Measurements from ENCODE around the gene GBX1.

Gene GBX1

DNA sequence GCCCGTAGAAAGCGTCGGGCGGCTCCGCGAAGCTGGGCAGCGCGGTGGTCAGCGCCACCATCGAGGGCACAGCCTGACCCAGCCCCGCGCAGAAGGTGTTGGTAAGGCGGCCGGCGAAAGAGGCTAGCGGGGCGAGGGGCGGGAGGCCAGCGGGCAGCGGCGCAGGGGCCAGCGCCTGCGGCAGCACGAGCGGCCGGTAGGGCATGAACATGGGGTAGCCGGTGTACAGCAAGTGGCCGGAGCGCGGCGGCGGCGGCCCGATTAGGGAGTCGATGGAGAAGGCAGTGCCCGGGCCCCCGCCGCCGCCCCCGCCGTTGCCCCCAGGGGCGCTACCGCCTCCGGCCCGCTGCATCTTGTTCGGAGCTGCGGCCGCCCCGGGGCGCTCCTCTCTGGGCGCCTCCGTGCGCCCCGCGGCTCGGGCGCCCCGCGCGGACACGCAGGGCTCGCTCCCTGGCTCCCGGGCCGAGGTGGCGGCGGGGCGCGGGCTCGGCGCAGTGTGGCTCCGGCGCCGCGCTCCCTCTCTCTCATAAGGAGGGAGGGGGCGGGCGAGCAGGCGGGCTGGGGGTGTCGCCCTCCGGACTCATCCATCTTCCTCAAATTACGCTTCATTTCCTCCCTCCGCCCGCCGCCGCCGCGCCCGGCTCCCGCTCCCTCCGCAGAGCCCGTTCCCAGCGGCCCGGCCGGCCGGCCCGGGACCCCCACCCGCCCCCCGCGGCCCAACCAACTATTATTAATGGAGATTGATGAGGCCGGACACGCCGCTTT lies at the start of gene GBX1:
Gene GBX1 (minus strand): TSS at position 498 of the 765 bp plus-strand sequence. CDS start 146 bp downstream, at position 352.
- no peak for DNase-seq (ENCODE audit: low read depth in 2 of 2)

DNA sequence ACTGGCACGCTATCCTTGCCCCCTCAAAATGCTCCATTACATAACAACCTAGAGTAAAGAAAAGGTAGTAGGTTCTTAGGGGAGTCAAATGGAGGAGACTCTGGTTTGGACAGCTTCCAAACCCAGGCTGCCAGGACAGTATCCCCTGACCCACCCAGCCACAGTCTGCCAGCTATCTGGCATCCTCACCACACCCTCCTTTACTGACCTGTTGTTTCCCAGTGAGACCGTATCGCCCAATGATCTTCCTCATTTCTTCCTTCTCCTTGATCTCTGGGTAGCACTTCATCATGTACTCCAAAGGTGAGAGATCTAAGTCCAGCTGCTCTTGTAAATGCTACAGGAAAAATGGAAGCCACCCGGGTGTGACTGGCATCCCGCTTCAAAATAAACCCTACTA lies 47.9 kb upstream of the GBX1 start:
- no peak for DNase-seq (ENCODE audit: low read depth in 2 of 2)

GRCh38 chr7:151213826-151214225 lies 46.3 kb upstream of the GBX1 start:
- no peak for DNase-seq (ENCODE audit: low read depth in 2 of 2)

DNA sequence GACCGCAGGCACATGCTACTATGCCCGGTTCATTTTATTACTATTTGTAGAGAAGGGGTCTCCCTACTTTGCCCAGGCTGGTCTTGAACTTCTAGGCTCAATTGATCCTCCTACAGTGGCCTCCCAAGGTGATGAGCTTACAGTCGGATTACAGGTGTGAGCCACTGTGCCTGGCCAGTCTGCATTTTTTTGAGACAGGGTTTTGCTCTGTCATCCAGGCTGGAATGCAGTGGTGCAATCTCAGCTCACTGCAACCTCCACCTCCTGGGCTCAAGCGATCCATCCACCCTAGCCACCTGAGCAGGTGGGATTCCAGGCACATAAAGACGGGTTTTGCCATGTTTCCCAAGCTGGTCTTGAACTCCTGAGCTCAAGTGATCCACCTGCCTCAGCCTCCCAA lies 45.1 kb upstream of the GBX1 start:
- no peak for DNase-seq (ENCODE audit: low read depth in 2 of 2)

DNA sequence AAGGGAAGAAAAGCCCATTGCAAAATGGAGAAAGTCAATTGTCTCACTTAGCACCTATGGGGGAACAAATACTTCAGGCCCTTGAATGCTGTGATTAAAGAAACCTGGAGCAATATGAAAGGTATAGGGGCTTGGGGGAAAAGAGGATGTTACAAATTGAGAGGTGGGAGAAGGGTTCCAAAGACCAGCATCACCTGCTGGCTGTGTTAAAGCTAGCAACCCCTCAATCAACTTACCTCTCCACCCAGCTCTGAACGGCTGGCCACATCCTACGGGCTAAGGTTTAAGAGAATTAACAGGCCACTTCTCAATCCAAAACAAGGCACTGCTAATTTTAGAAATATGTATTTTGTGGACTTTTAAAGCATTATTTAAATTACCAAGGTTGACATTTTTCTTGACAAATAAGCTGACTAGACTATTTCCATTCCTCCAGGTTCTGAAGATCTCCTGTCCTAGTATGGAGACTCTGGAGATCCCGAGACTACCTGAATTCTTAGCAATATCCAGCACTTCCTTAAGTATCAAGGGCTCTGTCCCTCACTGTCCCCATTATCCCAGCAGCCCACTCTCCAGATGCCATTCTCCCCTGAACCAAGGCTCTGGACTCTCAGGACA lies 43.8 kb upstream of the GBX1 start:
- no peak for DNase-seq (ENCODE audit: low read depth in 2 of 2)

DNA sequence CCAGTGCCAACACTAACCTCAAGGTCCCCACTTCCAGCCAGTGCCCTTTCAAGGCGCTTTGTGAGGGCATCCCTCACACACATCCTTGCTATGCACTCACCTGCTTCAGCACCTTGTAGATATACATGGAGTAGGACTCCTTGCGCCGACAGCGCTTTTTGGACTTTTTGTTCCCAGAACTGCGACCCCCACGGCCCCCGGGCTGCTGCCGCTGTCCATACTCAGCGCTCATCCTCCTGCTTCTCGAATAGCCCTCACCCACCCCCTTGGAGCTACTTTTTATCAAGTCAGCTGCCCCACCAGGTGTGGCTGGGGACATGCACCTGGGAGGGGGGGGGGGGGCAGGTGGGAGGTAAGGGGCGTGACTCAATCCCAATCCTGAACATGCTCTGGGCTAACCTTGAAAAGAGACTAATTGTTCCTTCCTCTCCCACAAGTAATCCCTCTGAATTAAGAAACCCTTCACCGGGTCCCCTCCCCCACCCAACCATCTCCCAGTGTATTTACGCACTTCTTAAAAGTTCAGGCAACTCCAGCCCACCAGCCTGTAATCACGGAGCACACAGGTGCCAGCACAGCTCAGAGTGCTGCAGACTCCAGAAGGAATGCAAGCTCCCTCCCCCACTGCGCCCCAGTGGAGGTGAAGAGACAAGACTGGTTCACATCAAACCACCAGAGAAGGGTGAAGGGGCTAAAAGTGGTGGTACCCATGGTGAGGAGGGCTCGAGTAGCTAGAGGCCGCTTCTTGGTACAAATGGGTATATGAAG lies 42.8 kb upstream of the GBX1 start, which contains the start of gene H2BK1:
Gene H2BK1 (minus strand): TSS at position 402 of the 768 bp plus-strand sequence. CDS start 170 bp downstream, at position 232.
- no peak for DNase-seq (ENCODE audit: low read depth in 2 of 2)

GRCh38 chr7:151209588-151209987 lies 42.1 kb upstream of the GBX1 start:
- DNase-seq (ENCODE audit: low read depth in 2 of 2), result no peak

- no peak for DNase-seq (ENCODE audit: low read depth in 2 of 2)
These were observed 40.9 kb upstream of the GBX1 start for GRCh38 chr7:151208253-151208862.

DNA sequence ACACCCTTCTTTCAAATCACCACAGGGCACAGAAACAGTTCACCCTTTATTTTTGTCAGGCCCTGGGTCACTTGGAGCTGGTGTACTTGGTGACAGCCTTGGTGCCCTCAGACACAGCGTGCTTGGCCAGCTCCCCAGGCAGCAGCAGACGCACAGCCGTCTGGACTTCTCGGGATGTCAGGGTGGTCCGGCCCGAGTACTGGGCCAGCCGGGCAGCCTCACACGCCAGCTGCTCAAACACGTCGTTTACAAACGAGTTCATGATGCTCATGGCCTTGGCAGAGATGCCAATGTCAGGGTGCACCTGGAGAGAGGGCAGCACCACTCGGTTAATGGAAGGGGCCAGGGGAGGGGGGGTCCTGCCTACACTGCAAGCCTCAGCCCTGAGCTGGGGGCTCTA lies 40.3 kb upstream of the GBX1 start:
- no peak for DNase-seq (ENCODE audit: low read depth in 2 of 2)

GRCh38 chr7:151207315-151207714 lies 39.8 kb upstream of the GBX1 start:
- no peak for DNase-seq (ENCODE audit: low read depth in 2 of 2)

DNA sequence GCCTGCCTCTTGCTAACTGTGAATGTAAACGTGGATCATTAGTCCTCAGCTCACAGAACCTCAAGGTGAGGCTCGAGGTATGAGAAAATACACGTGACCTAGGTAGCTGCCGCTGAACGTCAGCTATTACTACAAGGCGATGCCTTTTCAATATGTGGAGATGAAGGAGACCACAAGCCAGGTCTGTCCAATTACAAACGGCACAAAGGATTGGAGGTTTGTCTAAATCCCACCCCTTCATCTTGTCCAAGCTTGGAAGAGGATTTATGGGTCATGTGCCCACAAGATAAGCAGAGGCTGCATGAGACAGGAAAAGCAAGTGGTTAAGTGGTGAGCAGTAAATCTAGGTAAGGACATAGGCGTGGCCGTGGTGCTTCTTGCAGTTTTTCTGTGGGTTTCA lies 39.4 kb upstream of the GBX1 start:
- no peak for DNase-seq (ENCODE audit: low read depth in 2 of 2)

- DNase-seq (ENCODE audit: low read depth in 2 of 2), result no peak
These were observed 38.2 kb upstream of the GBX1 start for GRCh38 chr7:151205730-151206129.

GRCh38 chr7:151204383-151205032 lies 37.0 kb upstream of the GBX1 start:
- no peak for DNase-seq (ENCODE audit: low read depth in 2 of 2)

- DNase-seq (ENCODE audit: low read depth in 2 of 2), result no peak
These were observed 35.3 kb upstream of the GBX1 start for GRCh38 chr7:151202836-151203235.

- DNase-seq (ENCODE audit: low read depth in 2 of 2), result no peak
These were observed 34.3 kb upstream of the GBX1 start for GRCh38 chr7:151201751-151202150.

- DNase-seq (ENCODE audit: low read depth in 2 of 2), result no peak
These were observed 33.9 kb upstream of the GBX1 start for GRCh38 chr7:151201344-151201743.

DNA sequence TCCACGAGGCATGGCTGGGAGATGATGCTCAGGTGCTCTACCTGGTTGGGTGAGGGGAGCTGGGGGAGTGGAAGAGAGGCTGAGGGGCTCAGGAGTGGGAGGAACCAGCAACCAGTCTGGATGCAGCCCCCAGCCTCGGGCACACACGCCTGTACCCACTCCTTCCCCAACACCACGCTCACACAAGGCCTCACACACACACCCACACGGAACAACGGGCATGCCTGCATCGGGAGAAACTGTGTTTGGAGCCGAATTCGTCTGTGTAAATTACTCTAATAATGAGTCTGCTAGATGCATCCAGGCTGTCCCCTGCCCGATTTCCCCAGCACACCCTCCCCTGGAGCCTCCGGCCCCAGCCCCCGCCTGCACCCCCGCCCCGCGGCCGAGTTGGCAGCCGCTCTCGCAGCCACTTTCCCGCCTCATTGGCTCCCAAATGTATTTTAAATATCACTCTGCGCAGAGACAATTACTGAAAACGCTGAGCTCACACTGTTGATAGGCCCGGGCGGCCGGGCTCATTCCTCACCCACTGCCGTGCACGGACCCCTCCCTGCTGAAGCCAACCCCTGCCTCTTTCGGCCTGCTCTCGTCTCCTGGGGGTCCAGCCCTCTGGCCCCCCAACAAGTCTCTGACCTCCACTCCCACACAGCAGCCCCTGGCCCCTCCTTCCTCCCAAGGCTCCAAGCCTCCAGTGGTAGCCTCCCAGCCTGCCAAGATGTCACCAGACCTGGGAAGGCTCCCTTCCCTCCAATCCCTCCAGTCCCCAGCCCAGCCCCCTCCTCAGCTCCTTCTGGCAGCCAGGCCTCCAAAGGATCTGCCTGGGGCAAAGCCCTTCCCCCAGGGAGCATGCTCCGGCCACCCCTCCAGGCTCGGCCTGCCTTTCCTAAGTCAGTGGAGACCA lies 31.7 kb upstream of the GBX1 start:
- DNase-seq (ENCODE audit: low read depth in 2 of 2), result no peak

DNA sequence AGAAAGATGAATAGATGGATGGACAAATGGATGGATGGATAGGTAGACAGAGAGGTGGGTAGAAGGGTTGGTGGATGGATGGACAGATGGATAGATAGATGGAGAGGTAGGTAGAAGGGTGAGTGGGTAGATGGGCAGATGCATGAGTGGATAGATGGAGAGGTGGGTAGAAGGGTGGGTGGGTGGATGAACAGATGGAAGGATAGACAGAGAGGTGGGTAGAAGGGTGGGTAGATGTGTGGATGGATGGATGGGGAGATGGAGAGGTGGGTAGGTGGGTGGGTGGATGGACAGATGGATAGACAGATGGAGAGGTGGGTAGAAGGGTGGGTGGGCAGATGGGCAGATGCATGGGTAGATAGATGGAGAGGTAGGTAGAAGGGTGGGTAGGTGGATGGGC lies 30.4 kb upstream of the GBX1 start:
- no peak for DNase-seq (ENCODE audit: low read depth in 2 of 2)

- no peak for DNase-seq (ENCODE audit: low read depth in 2 of 2)
These were observed 28.3 kb upstream of the GBX1 start for GRCh38 chr7:151195616-151196450.

DNA sequence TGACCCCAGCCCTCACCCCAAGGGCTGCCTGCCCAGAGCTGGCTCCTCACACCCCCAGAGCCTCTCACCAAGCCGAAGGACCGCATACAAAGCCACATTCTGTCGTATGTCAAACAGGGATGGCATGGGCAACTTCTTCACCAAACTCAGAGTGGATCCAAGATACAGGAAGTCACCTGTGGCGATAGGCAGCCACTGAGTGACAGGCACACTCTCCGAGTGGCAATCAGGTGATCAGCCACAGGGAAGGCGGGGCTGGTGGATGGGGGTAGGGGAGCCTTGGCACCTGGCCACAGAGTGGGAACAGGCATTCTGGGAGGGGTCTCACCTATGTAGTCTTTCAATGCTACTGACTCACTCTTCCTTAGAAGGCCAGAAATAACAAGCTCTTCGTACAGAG lies 26.7 kb upstream of the GBX1 start:
- DNase-seq (ENCODE audit: low read depth in 2 of 2), result no peak
